Measurements from ENCODE around the gene ZMPSTE24. TPM values are rescaled to one million over a fixed set of nuclear protein-coding genes. Genes with fewer than 3 reads are reported as not detected.

Gene ZMPSTE24
- total RNA-seq, 4 donors from 2014 or later = 30.3 to 42.2 (median 34.9) TPM

- no peak for TF ChIP-seq EP300 (IDR thresholded peaks at IDR 0.05)
- no peak for TF ChIP-seq CTCF (IDR thresholded peaks at IDR 0.05)
- TF ChIP-seq POLR2AphosphoS5 (IDR thresholded peaks at IDR 0.05) = no peak
- no peak for TF ChIP-seq POLR2A (IDR thresholded peaks at IDR 0.05)
- DNase-seq (ENCODE audit: low spot score in 2 of 2) = peak in 1 of 2 donors; percentile 83
- H3K36me3 ChIP-seq = no peaks in the 10 kb centered on the region
- no peak overlapping the region for H3K4me3 ChIP-seq
- H3K9me3 ChIP-seq = no peaks in the 10 kb centered on the region
- H3K4me1 ChIP-seq = peaks cover 28% of the 10 kb centered on the region
- no peak overlapping the region for H3K27ac ChIP-seq
- H3K27me3 ChIP-seq = peaks cover 17% of the 10 kb centered on the region
- 62% methylated on average over 3 of the region's 10 CpGs for WGBS
These were observed 54.5 kb downstream of the ZMPSTE24 start for GRCh38 chr1:40312238-40313205.

GRCh38 chr1:40313329-40313957 lies 55.4 kb downstream of the ZMPSTE24 start:
- WGBS = 91% methylated on average over 5 of the region's 5 CpGs
- Histone ChIP-seq H3K27me3 (peaks cover 22% of the 10 kb centered on the region), H3K9me3 (no peaks in the 10 kb centered on the region), H3K27ac (no peak overlapping the region), H3K4me3 (no peak overlapping the region), H3K36me3 (no peaks in the 10 kb centered on the region), H3K4me1 (peaks cover 28% of the 10 kb centered on the region)
- TF ChIP-seq CTCF (IDR thresholded peaks at IDR 0.05) (no peak), EP300 (IDR thresholded peaks at IDR 0.05) (no peak), POLR2AphosphoS5 (IDR thresholded peaks at IDR 0.05) (no peak), POLR2A (IDR thresholded peaks at IDR 0.05) (no peak)
- DNase-seq (ENCODE audit: low spot score in 2 of 2) = peak in 1 of 2 donors; percentile 53

GRCh38 chr1:40313958-40314720 lies 56.1 kb downstream of the ZMPSTE24 start:
- 69% methylated on average over 9 of the region's 9 CpGs for WGBS
- no peak for TF ChIP-seq EP300 (IDR thresholded peaks at IDR 0.05)
- TF ChIP-seq CTCF (IDR thresholded peaks at IDR 0.05) = no peak
- TF ChIP-seq POLR2A (IDR thresholded peaks at IDR 0.05) = no peak
- no peak for TF ChIP-seq POLR2AphosphoS5 (IDR thresholded peaks at IDR 0.05)

GRCh38 chr1:40314721-40315238 lies 56.7 kb downstream of the ZMPSTE24 start:
- Histone ChIP-seq H3K4me3 (peak overlapping the region; percentile 44), H3K36me3 (no peaks in the 10 kb centered on the region), H3K27me3 (peaks cover 22% of the 10 kb centered on the region), H3K4me1 (peaks cover 28% of the 10 kb centered on the region), H3K9me3 (no peaks in the 10 kb centered on the region), H3K27ac (peak overlapping the region; percentile 47)
- WGBS = 46% methylated on average over 13 of the region's 13 CpGs
- TF ChIP-seq CTCF (IDR thresholded peaks at IDR 0.05) (no peak), EP300 (IDR thresholded peaks at IDR 0.05) (no peak), POLR2AphosphoS5 (IDR thresholded peaks at IDR 0.05) (no peak), POLR2A (IDR thresholded peaks at IDR 0.05) (no peak)
- peak in 1 of 2 donors; percentile 68 for DNase-seq (ENCODE audit: low spot score in 2 of 2)

More at GRCh38 chr1:40313958-40314720, 56.1 kb downstream of the ZMPSTE24 start:
- no peak overlapping the region for H3K27ac ChIP-seq
- no peaks in the 10 kb centered on the region for H3K9me3 ChIP-seq
- H3K4me3 ChIP-seq = no peak overlapping the region
- no peaks in the 10 kb centered on the region for H3K36me3 ChIP-seq
- H3K27me3 ChIP-seq = peaks cover 22% of the 10 kb centered on the region
- DNase-seq (ENCODE audit: low spot score in 2 of 2) = peak in 1 of 2 donors; percentile 71
- H3K4me1 ChIP-seq = peaks cover 28% of the 10 kb centered on the region
